Activated CD4-positive, alpha-beta memory T cell treated with anti-CD3 and anti-CD28 coated beads for 36 hours (primary cell): ENCODE results near the gene PROCA1. TPM values are rescaled to one million over a fixed set of nuclear protein-coding genes. Genes with fewer than 3 reads are reported as not detected.
"Not testable (repeated sequence)": the region's sequence is repeated elsewhere in the genome, so short reads cannot be mapped to it uniquely, and the experiment has no call there.

Experiments used
- CTCF ChIA-PET: fragments of 350-600 bp; sonication (Branson Sonifier 250); formaldehyde crosslinking; loops from one replicate; lab custom pipeline; 2021; ENCODE audit warnings: antibody characterized with exemption, inconsistent platforms; lab: Charles Lee
- POLR2A ChIA-PET: fragments of 350-600 bp; sonication (Branson Sonifier 250); formaldehyde crosslinking; loops from one replicate; lab custom pipeline; 2021; ENCODE audit warnings: antibody characterized with exemption; lab: Charles Lee
- DNase-seq: peaks from one replicate; pipeline ENCODE4 v3.0.0-alpha.2; 2020
- H3K27ac Mint-ChIP-seq: one replicate; pipeline ENCODE4 v1.8.0; 2021; ENCODE audit warnings: mixed read lengths
- H3K27me3 Mint-ChIP-seq: one replicate; pipeline ENCODE4 v1.8.0; 2021; ENCODE audit warnings: mixed read lengths
- H3K36me3 Mint-ChIP-seq: one replicate; pipeline ENCODE4 v1.8.0; 2021; ENCODE audit warnings: mixed read lengths
- H3K4me1 Mint-ChIP-seq: one replicate; pipeline ENCODE4 v1.8.0; 2021; ENCODE audit warnings: low read depth, mixed read lengths
- H3K4me3 Mint-ChIP-seq: one replicate; pipeline ENCODE4 v1.8.0; 2021; ENCODE audit warnings: mild to moderate bottlenecking, mixed read lengths
- H3K9me3 Mint-ChIP-seq: one replicate; pipeline ENCODE4 v1.8.0; 2021; ENCODE audit warnings: mixed read lengths
- intact Hi-C: fragments of 100-400 bp; cut with micrococcal nuclease; formaldehyde crosslinking; loops from one replicate; pipeline ENCODE4 v1.15.1; 2023
- total RNA-seq, 2 experiments: library from RNA; stranded (reverse); gene quantifications; one replicate each; pipeline ENCODE4 v1.2.3, GENCODE V29; 2021

PROCA1 gene
- total RNA-seq, 2 experiments from 2014 or later: 4.5 TPM

DNA sequence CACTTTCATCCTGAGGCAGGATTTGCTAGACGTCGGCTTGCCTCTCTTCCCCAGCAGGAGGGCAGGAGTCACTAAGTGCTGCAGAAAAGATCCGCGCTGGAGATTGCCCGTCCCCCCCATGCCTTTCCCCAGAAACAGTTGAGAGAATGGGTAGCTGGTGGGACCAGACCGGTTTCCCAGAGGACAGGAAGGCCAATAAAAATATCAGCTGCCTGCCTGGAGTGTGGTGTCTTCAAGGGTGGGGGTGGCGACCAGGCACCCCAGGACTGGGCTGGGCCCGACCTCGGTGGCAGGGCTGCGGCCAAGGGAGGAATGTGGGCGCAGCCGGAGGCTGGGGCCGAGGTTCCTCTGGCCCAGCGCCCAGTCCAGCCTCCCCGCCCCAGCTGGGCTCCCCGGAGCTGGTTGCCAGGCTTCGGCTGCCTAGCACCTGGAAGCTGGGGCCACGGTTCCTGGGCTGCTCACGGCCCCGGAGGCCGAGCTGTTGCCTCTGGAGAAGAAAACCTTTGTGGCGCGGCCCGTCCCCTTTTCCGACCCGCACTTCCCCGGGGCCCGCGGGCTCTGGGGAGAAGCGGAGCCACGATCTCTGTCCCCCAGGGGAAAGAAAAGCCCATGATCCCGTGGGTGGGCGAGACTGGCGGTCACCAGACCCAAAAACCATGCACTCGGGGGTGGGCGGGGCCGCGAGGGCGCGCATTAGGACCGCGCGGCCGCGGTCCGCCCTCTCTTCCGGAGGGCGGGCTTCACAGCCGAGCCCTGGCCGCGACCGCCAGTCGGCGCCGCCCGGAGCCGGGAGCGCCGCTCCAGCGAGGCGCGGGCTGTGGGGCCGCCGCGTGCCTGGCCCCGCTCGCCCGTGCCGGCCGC is 31.8 kb upstream of the PROCA1 start, which contains the start of gene TRAF4:
TSS of gene TRAF4 (plus strand) at position 769 of the 861 bp plus-strand sequence. CDS start 102 bp downstream, outside the sequence.
- H3K4me1 Mint-ChIP-seq: peaks cover 32% of the 10 kb centered on the region

DNA sequence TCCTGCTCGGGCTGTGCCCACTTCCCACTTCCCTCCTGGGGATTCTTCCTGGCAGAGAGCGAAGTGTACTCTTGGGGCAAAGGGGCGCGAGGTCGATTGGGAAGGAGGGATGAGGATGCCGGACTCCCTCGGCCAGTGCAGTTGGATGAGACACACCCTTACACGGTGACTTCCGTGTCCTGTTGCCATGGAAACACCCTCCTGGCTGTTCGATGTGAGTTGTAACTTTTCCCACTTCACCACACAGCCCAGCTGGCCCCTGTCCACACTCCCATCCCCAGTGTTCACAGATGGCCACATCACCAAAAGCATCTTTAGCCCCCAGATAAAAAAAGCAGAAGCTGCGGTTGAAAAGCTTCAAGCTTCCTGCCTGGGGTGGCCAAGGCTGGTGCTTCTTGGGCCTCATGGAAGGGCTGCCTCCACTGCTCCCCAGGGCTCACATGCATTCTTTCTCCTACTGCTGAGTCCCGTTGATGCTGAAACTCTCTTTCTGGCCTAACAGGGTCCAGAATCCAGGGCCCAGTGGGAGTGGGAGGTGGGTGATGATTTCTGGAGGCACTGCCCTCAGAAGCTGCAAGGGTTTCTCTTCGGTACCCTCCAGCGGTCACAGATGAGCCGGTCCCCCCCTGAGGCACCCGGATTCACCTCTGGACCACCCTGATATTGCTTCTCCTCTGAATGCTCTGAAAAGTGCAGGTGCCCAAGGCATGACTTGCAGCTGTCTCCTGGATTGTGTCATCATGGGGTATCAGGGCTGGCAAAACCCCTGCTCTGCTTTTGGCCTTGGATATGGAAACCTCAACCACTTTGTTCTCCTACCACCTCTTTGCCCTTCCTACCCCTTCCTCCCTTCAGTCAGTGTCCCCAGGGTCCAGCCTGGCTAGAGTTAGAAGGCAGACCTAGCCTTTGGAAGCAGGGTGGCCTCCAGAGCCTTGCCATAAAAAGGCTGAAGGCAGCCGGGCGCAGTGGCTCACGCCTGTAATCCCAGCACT is 30.0 kb upstream of the PROCA1 start:
- Mint-ChIP-seq H3K9me3 (no peaks in the 10 kb centered on the region), H3K36me3 (peaks cover 18% of the 10 kb centered on the region), H3K27me3 (no peaks in the 10 kb centered on the region), H3K4me1 (peaks cover 33% of the 10 kb centered on the region), H3K27ac (no peak overlapping the region), H3K4me3 (no peak overlapping the region)
- no peak for DNase-seq
- ChIA-PET POLR2A (interaction anchor here (1.5 to 13.5 kb wide), 2 partner anchors 9 to 15 kb away, joined by 3 to 202 read pairs; partner anchors contain the start of genes NEK8 and TLCD1), CTCF (interaction anchor here (2.1 to 16.9 kb wide), 3 partner anchors 9 to 22 kb away, joined by 7 to 632 read pairs (median 18); partner anchors contain the start of genes NEK8 and TLCD1)
- intact Hi-C loops: no loop called here

More for the DNA sequence above, 31.8 kb upstream of the PROCA1 start, which contains the start of gene TRAF4:
- POLR2A ChIA-PET: interaction anchor here (1.4 to 13.5 kb wide), 2 partner anchors 17 to 24 kb away, joined by 7 to 202 read pairs; partner anchors contain the start of genes NEK8, RPL23A and TLCD1
- peak; percentile 83 for DNase-seq
- Mint-ChIP-seq H3K27me3 (no peaks in the 10 kb centered on the region), H3K36me3 (peaks cover 25% of the 10 kb centered on the region), H3K27ac (peak within 1 kb of the TSS; percentile 89), H3K4me3 (peak within 1 kb of the TSS; percentile 90), H3K9me3 (no peaks in the 10 kb centered on the region)
- CTCF ChIA-PET: interaction anchor here (1.0 to 16.9 kb wide), 3 partner anchors 16 to 159 kb away, joined by 3 to 632 read pairs (median 7); partner anchors contain the start of genes NEK8 and TLCD1
- intact Hi-C loops: loop anchor here (1.0 kb wide), 1 partner anchor 15 kb away; the partner anchor contains the start of gene NEK8

GRCh38 chr17:28740406-28741357 is 29.0 kb upstream of the PROCA1 start:
- POLR2A ChIA-PET: interaction anchor here (1.5 to 13.5 kb wide), 2 partner anchors 10 to 14 kb away, joined by 3 to 202 read pairs; partner anchors contain the start of genes NEK8 and TLCD1
- no peak for DNase-seq
- no peaks in the 10 kb centered on the region for H3K27me3 Mint-ChIP-seq
- no peak overlapping the region for H3K4me3 Mint-ChIP-seq
- peaks cover 27% of the 10 kb centered on the region for H3K4me1 Mint-ChIP-seq
- H3K27ac Mint-ChIP-seq: no peak overlapping the region
- H3K9me3 Mint-ChIP-seq: no peaks in the 10 kb centered on the region
- H3K36me3 Mint-ChIP-seq: peaks cover 12% of the 10 kb centered on the region
- intact Hi-C loops: no loop called here
- CTCF ChIA-PET: interaction anchor here (2.1 to 16.9 kb wide), 3 partner anchors 10 to 23 kb away, joined by 7 to 632 read pairs (median 18); partner anchors contain the start of genes NEK8 and TLCD1

- no peaks in the 10 kb centered on the region for H3K27me3 Mint-ChIP-seq
- intact Hi-C loops: no loop called here
- no peak overlapping the region for H3K4me3 Mint-ChIP-seq
- H3K4me1 Mint-ChIP-seq: peaks cover 28% of the 10 kb centered on the region
- peak overlapping the region; percentile 72 for H3K27ac Mint-ChIP-seq
- no peaks in the 10 kb centered on the region for H3K9me3 Mint-ChIP-seq
- CTCF ChIA-PET: interaction anchor here (0.6 to 16.9 kb wide), 4 partner anchors 11 to 92 kb away, joined by 3 to 632 read pairs (median 7); partner anchors contain the start of genes NEK8 and TLCD1
- POLR2A ChIA-PET: interaction anchor here (0.7 to 1.0 kb wide), 2 partner anchors 11 to 12 kb away, joined by 5 to 8 read pairs; partner anchors contain the start of gene NEK8
- peak; percentile 69 for DNase-seq
- peaks cover 5% of the 10 kb centered on the region for H3K36me3 Mint-ChIP-seq
These were observed 27.1 kb upstream of the PROCA1 start for GRCh38 chr17:28738680-28739384.

GRCh38 chr17:28737770-28738679 is 26.3 kb upstream of the PROCA1 start:
- Mint-ChIP-seq H3K4me1 (peaks cover 27% of the 10 kb centered on the region), H3K36me3 (peaks cover 5% of the 10 kb centered on the region)
- intact Hi-C loops: no loop called here

GRCh38 chr17:28737316-28737715 is 25.6 kb upstream of the PROCA1 start:
- POLR2A ChIA-PET: no interaction called here
- CTCF ChIA-PET: interaction anchor here (1.2 kb wide), 1 partner anchor 11 kb away, joined by 3 read pairs; the partner anchor contains the start of gene TLCD1
- intact Hi-C loops: no loop called here
- Mint-ChIP-seq H3K27me3 (no peaks in the 10 kb centered on the region), H3K36me3 (peaks cover 5% of the 10 kb centered on the region), H3K27ac (no peak overlapping the region), H3K4me1 (peaks cover 26% of the 10 kb centered on the region), H3K4me3 (no peak overlapping the region), H3K9me3 (no peaks in the 10 kb centered on the region)
- no peak for DNase-seq

More at GRCh38 chr17:28737770-28738679, 26.3 kb upstream of the PROCA1 start:
- Mint-ChIP-seq H3K9me3 (no peaks in the 10 kb centered on the region), H3K27me3 (no peaks in the 10 kb centered on the region), H3K4me3 (no peak overlapping the region), H3K27ac (peak overlapping the region; percentile 59)
- POLR2A ChIA-PET: interaction anchor here (0.7 to 1.0 kb wide), 2 partner anchors 10 to 13 kb away, joined by 5 to 8 read pairs; partner anchors contain the start of gene NEK8
- CTCF ChIA-PET: interaction anchor here (0.6 to 16.9 kb wide), 5 partner anchors 10 to 91 kb away, joined by 3 to 632 read pairs (median 6); partner anchors contain the start of genes NEK8 and TLCD1
- no peak for DNase-seq

GRCh38 chr17:28735913-28736769 is 24.5 kb upstream of the PROCA1 start:
- H3K27me3 Mint-ChIP-seq, DNase-seq, H3K4me3 Mint-ChIP-seq, H3K27ac Mint-ChIP-seq, H3K9me3 Mint-ChIP-seq, intact Hi-C loops, H3K36me3 Mint-ChIP-seq: not testable (repeated sequence)
- ChIA-PET POLR2A (interaction anchor here (1.0 kb wide), 1 partner anchor 10 kb away, joined by 3 read pairs; no protein-coding TSS in a partner anchor), CTCF (interaction anchor here (1.5 to 1.6 kb wide), 2 partner anchors 14 to 218 kb away, joined by 4 to 10 read pairs; no protein-coding TSS in a partner anchor)
- H3K4me1 Mint-ChIP-seq: peaks cover 26% of the 10 kb centered on the region

- intact Hi-C loops: no loop called here
- no peak for DNase-seq
- Mint-ChIP-seq H3K4me1 (peaks cover 26% of the 10 kb centered on the region), H3K27me3 (no peaks in the 10 kb centered on the region), H3K4me3 (no peak overlapping the region), H3K27ac (no peak overlapping the region), H3K9me3 (no peaks in the 10 kb centered on the region), H3K36me3 (peaks cover 7% of the 10 kb centered on the region)
- ChIA-PET POLR2A (interaction anchor here (1.0 kb wide), 1 partner anchor 10 kb away, joined by 3 read pairs; no protein-coding TSS in a partner anchor), CTCF (interaction anchor here (0.6 to 1.6 kb wide), 3 partner anchors 15 to 218 kb away, joined by 3 to 10 read pairs (median 4); no protein-coding TSS in a partner anchor)
These were observed 23.6 kb upstream of the PROCA1 start for GRCh38 chr17:28735242-28735722.
